Stimulated activated CD8-positive, alpha-beta memory T cell treated with anti-CD3 and anti-CD28 coated beads, Interleukin-4, amount 100 ng/mL, for 4 hours (primary cell): Measurements from ENCODE around the gene AREG.
"Not testable (repeated sequence)": the region's sequence is repeated elsewhere in the genome, so short reads cannot be mapped to it uniquely, and the experiment has no call there.

Source experiments
- DNase-seq, 2 donors: peaks; one replicate each; pipeline ENCODE4 v3.0.0-alpha.2; 2020; ENCODE audit warnings: low read depth in 2 of 2, low spot score in 1 of 2

The AREG gene

GRCh38 chr4:74444891-74445642 is at the start of gene AREG:
Gene AREG (plus strand): TSS chr4:74445136. CDS start chr4:74445346, 210 bp downstream.
- peak; percentile 88 to 89 for DNase-seq

DNA sequence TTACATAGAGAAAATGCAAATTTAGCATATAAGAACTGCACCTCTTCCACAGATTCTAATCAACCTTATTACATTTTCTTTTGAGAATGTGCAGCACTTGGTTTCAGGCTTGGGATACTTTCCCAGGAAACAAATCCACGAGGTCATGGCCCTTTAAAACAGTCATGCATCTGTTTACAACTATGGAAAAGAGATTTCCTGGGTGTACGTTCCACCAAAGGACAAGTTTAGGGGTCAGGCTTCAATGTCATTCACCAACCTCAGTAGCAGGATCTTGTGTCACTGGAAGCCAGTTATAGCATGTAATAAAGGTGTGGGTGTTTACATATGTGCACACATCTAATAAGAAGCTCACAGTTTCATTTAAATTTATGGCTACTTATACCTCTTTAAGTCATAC is 49.3 kb upstream of the AREG start:
- no peak for DNase-seq

- peak in 1 of 2 donors; percentile 2 for DNase-seq
Measured at GRCh38 chr4:74397748-74398426, 47.0 kb upstream of the AREG start.

DNA sequence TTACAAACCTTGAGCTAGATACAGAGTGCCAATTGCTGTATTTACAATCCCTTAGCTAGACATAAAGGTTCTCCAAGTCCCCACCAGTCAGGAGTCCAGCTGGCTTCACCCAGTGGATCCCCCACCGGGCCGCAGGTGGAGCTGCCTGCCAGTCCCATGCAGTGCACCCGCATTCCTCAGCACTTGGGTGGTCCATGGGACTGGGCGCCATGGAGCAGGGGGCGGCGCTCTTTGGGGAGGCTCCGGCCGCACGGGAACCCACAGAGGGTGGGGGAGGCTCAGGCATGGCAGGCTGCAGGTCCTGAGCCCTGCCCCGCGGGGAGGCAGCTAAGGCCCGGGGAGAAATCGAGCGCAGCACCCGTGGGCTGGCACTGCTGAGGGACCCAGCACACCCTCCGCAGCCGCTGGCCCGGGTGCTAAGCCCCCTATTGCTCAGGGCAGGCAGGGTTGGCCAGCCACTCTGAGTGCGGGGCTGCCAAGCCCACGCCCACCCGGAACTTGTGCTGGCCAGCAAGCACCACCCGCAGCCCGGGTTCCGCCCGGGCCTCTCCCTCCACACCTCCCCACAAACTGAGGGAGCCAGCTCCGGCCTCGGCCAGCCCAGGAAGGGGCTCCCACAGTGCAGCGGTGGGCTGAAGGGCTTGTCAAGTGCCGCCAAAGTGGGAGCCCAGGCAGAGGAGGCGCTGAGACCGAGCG is 45.9 kb upstream of the AREG start:
- DNase-seq: not testable (repeated sequence)

DNA sequence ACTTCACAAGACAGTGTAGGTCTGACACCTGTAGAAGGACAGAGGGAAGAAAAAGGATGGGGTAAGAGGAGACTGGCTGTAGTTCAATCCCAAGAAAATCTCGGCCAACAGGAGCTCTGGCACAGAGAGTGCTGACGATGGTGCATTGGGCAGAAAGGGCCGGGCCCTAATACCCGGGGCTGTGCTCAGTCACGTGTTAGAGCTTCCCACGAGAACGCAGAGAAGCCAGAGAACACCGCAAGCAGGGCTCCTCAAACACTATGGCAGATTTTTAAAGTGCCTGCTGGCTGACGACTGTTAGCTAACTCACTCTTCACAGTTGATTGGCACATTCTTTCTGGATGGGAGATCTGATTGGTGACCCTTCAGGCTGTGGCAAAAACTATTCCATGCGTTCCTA is 44.5 kb upstream of the AREG start:
- no peak for DNase-seq

DNA sequence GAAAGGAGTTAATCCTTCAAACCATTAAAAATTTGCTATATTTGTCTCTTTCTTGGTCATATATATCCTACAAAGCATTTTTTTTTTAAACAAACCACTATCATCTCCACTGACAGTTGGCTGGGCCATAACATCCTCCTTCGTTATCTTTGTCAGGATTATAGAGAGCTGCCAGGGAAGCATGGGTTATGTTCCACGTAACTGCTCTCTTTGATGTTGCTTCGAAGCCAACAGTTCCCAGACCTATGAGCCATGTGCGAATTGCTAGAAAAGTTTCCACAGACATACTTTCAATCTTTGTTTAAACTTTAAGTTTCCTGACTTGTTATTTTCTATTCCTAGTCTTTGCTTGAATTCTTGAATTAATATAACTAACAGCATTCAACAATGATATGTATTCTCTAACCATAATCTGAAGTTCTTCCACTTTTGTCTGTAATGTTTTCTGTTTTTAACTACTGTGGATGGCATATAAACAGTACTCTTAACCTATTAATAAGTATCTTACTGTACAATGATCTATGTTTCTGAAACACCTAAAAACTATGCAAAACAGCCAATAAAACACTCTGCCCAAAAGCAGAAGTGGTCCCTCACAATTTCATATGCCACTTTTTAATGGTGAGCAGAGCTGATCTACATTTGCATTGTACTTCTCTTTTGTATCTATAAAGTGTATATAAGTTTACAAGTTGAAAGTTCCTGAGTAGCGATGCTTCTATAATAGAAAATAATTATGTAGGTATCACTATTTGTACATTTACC is 42.1 kb upstream of the AREG start:
- no peak for DNase-seq

DNA sequence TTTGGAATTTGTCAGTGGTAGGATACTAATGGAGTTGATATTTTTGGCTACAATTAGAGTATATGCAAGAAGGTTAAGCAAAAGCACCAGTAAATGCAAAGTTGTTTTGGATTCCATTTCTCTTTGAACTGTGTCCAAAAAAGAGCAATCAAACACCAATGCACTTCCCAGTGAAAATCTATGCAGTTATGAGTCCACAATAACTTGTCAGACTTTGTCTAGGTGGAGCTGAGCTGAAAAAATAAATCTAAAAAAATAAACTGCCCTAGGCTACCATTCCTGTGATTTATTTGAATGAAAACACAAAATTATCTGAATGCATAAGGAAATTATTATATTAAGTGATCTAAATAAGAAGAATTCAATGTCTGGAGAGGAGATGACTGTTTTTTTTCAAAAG is 37.0 kb upstream of the AREG start:
- no peak for DNase-seq

DNA sequence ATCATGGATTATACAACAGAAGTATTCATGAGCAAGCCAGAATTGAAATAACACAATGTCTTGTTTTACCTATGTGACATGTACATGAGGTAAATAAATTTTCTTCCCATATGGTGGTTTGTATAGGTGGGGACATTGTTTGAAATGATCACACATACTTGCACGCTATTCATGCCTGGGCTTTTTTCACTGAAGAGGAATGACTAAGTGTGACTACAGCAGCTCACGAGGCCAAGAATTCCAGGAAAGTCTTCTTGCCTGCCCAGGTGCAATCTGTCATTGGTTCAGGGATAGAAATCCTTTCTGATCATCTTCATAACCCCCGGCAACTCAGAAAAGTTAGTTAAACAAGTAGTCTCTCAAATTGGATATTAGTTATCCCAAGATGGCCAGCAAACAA is 36.3 kb upstream of the AREG start:
- no peak for DNase-seq

- DNase-seq: no peak
Measured at GRCh38 chr4:74410272-74410671, 34.7 kb upstream of the AREG start.

DNA sequence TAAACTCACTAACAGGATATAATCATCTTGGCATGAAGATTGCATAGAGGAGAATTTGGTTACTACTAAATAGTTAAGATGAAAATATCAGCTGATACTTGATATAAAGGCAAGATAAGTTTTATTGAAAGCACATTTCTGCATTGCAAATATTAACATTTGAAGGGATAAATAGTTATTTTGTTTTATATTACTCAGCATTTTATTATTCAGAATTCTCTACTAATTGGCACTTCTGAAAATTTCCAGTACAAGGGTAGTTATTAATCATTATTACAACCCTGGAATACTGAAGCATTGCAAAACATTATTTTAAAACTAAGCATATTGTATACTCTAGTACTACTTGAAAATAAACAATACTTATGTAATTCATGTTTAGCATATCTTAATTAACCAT is 32.7 kb upstream of the AREG start:
- no peak for DNase-seq

- no peak for DNase-seq
Measured at GRCh38 chr4:74413265-74413664, 31.7 kb upstream of the AREG start.

DNA sequence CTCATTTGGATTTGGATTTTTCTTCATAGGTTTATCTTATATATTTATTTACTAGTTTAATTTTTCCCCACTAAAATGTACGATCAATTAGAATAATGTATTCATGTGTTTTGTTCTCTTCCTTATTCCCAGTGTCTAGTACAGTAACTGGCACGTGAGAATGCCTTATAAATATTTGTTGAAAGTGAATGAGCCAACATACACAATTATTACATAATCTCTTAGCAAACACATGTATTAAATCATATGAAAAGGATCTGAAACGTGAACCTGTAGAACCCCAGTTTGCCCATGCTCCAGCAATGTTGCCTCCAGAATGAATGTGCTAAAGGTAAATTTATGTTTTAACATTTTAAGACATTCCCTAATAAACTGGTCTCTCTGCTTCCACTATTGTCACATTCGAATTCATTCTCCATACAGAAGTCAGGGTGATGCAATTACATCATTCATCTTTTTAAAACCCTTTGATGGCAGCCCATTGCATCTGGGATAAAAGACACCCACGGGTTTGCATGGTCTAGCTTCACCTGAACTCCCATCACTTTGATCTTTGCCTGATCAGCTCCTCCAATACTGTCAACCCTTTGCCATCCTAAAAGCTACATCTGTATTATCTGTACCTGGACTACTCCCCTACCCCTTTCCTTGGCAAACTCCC is 30.7 kb upstream of the AREG start:
- no peak for DNase-seq

GRCh38 chr4:74415602-74416300 is 29.2 kb upstream of the AREG start:
- DNase-seq: no peak

- DNase-seq: no peak
Measured at GRCh38 chr4:74418063-74418670, 26.8 kb upstream of the AREG start.

- DNase-seq: no peak
Measured at GRCh38 chr4:74420863-74421262, 24.1 kb upstream of the AREG start.

DNA sequence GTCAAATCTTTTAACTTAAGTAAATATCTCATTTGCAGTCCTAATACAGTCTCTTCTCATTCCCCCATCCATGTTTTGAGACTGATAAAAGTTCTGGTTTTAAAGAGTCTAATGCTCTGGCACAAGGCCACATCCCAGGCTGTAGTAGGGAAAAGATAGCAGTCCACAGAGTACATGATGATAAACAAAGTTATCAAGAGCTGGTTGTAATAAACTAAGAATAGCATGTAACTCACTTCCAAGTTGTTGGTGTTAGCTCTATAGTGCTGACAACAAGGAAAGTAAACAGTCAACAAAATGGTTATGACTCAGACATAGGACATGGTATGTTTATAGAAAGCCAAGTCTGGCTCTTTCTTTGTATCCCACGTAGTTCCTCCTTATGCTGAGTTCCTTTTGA is 21.8 kb upstream of the AREG start:
- DNase-seq: no peak

- DNase-seq: no peak
Measured at GRCh38 chr4:74424111-74424510, 20.8 kb upstream of the AREG start.

DNA sequence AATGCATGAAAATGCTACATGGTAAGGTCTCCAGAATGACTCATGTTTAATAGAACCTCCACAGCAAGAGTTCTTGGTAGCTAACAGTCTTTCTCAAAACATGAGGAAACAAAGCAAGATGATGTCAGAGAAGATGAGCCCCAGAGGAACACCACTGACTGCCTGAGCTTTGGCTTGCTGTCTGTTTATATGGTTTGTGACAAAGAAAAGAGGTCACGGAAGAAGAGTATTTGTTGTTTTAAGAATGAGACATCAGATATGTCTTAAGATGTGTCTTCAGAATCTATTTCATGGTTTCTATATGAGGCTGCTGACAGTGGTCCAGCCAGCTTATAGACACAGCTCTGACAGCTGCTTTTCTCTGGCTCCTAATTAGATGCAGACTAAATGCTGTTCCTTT is 18.8 kb upstream of the AREG start:
- DNase-seq: no peak

DNA sequence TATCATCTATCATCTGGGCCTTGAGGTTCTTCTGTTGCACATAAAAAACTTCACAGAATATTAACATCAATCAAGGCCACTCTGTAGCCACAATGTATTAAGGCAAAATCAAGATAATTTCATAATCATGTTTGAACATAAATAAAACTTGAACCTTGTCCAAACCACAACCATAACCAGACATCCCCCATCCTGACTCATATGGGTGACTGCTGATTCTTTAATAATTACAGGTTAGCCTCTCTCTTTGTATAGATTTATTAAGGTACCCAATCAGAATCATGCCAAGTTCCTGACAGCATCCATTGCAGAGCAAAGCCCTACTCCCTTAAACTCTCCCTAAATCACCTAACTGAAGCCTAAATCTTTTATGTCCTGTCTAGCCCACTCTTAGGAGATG is 16.7 kb upstream of the AREG start:
- no peak for DNase-seq
